A549 (cell line): ENCODE results near the gene PEX7.

Experiments
- CHD4 ChIP-seq: fragments of 200-600 bp; sonication (generic); IDR thresholded peaks from 2 replicates; pipeline ENCODE4 v1.6.1; 2016; ENCODE audit warnings: antibody characterized with exemption, mild to moderate bottlenecking, borderline replicate concordance
- JUN ChIP-seq, 2 experiments: fragments of >200 bp; sonication (Bioruptor Twin); formaldehyde crosslinking; IDR thresholded peaks; 2 replicates in 1 of 2; 3 replicates in 1 of 2; pipeline ENCODE4 v1.6.1; 2016 to 2017
- KDM1A ChIP-seq: fragments of 200-600 bp; sonication (generic); IDR thresholded peaks from 2 replicates; pipeline ENCODE4 v1.6.1; 2016; ENCODE audit warnings: low read depth, mild to moderate bottlenecking
- TF ChIP-seq, protein P1 (sequence below): fragments of >200 bp; sonication (Bioruptor Twin); formaldehyde crosslinking; IDR thresholded peaks from 3 replicates; pipeline ENCODE4 v1.5.1; 2016

DNA sequence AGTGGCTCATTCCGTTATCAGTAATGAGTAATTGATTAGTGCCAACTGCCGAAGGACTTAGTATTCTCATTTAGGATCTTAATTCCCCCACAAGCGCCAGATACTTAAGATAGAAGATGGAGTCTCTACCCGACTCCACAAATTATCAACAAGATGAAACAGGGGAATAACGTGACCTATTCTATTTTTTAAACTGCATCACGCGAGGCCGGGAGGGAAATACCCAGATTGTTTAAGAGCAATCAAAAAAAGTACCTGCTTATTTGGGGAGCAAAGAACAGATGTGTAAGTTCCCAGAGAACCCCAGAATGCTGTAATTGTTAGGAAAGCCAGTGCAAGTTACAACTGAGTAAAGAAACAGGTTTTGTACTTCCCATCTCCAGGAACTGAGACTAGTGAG lies 29.0 kb upstream of the PEX7 start:
- TF ChIP-seq, protein P1, sequence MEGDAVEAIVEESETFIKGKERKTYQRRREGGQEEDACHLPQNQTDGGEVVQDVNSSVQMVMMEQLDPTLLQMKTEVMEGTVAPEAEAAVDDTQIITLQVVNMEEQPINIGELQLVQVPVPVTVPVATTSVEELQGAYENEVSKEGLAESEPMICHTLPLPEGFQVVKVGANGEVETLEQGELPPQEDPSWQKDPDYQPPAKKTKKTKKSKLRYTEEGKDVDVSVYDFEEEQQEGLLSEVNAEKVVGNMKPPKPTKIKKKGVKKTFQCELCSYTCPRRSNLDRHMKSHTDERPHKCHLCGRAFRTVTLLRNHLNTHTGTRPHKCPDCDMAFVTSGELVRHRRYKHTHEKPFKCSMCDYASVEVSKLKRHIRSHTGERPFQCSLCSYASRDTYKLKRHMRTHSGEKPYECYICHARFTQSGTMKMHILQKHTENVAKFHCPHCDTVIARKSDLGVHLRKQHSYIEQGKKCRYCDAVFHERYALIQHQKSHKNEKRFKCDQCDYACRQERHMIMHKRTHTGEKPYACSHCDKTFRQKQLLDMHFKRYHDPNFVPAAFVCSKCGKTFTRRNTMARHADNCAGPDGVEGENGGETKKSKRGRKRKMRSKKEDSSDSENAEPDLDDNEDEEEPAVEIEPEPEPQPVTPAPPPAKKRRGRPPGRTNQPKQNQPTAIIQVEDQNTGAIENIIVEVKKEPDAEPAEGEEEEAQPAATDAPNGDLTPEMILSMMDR = no peak
- TF ChIP-seq CHD4 (no peak), JUN (IDR thresholded peaks at IDR 0.05) (no peak), KDM1A (no peak)
